ENCODE data around the gene LRRC27. TPM values are rescaled to one million over a fixed set of nuclear protein-coding genes. Genes with fewer than 3 reads are reported as not detected.
A peak's percentile ranks its signal among the peaks of the same experiment; 100 is the strongest.

Gene LRRC27
- total and polyA plus RNA-seq, 9 donors, result 6.3 to 10.3 (median 7.5) TPM

- H3K4me3 ChIP-seq (ENCODE audit: low read length), result no peak overlapping the region
- no peaks in the 10 kb centered on the region for H3K9me3 ChIP-seq (replicated peaks; ENCODE audit: control insufficient read depth, low read depth, low read length)
- 88% methylated on average over 31 of the region's 38 CpGs for WGBS (ENCODE audit: insufficient coverage)
Observed at GRCh38 chr10:132301371-132302330, 30.3 kb upstream of the LRRC27 start.

GRCh38 chr10:132302421-132303310, 29.3 kb upstream of the LRRC27 start:
- peaks cover 29% of the 10 kb centered on the region for H3K27me3 ChIP-seq (ENCODE audit: control insufficient read depth, insufficient read depth, low read length)
- 69% methylated on average over 14 of the region's 29 CpGs for WGBS (ENCODE audit: insufficient coverage)

More at GRCh38 chr10:132301371-132302330, 30.3 kb upstream of the LRRC27 start:
- DNase-seq, result no peak
- no peaks in the 10 kb centered on the region for H3K36me3 ChIP-seq (ENCODE audit: control insufficient read depth, insufficient read depth, low read length)
- H3K27ac ChIP-seq (ENCODE audit: low read length), result no peak overlapping the region
- peaks cover 16% of the 10 kb centered on the region for H3K4me1 ChIP-seq (ENCODE audit: control insufficient read depth, insufficient read depth, low read length)
- H3K27me3 ChIP-seq (ENCODE audit: control insufficient read depth, insufficient read depth, low read length), result peaks cover 25% of the 10 kb centered on the region

GRCh38 chr10:132303361-132304115, 28.5 kb upstream of the LRRC27 start:
- H3K9me3 ChIP-seq (replicated peaks; ENCODE audit: control insufficient read depth, low read depth, low read length), result no peaks in the 10 kb centered on the region
- H3K4me3 ChIP-seq (ENCODE audit: low read length), result no peak overlapping the region
- DNase-seq, result no peak
- H3K27me3 ChIP-seq (ENCODE audit: control insufficient read depth, insufficient read depth, low read length), result peaks cover 29% of the 10 kb centered on the region
- no peaks in the 10 kb centered on the region for H3K36me3 ChIP-seq (ENCODE audit: control insufficient read depth, insufficient read depth, low read length)
- no peak overlapping the region for H3K27ac ChIP-seq (ENCODE audit: low read length)
- H3K4me1 ChIP-seq (ENCODE audit: control insufficient read depth, insufficient read depth, low read length), result peaks cover 6% of the 10 kb centered on the region
- WGBS (ENCODE audit: insufficient coverage), result 83% methylated on average over 15 of the region's 21 CpGs

More at GRCh38 chr10:132302421-132303310, 29.3 kb upstream of the LRRC27 start:
- Histone ChIP-seq H3K27ac (ENCODE audit: low read length) (no peak overlapping the region), H3K36me3 (ENCODE audit: control insufficient read depth, insufficient read depth, low read length) (no peaks in the 10 kb centered on the region), H3K4me1 (ENCODE audit: control insufficient read depth, insufficient read depth, low read length) (peaks cover 13% of the 10 kb centered on the region), H3K4me3 (ENCODE audit: low read length) (no peak overlapping the region), H3K9me3 (replicated peaks; ENCODE audit: control insufficient read depth, low read depth, low read length) (no peaks in the 10 kb centered on the region)
- DNase-seq, result no peak

GRCh38 chr10:132304756-132305509, 27.1 kb upstream of the LRRC27 start:
- Histone ChIP-seq H3K4me1 (ENCODE audit: control insufficient read depth, insufficient read depth, low read length) (peaks cover 13% of the 10 kb centered on the region), H3K36me3 (ENCODE audit: control insufficient read depth, insufficient read depth, low read length) (no peaks in the 10 kb centered on the region), H3K9me3 (replicated peaks; ENCODE audit: control insufficient read depth, low read depth, low read length) (no peaks in the 10 kb centered on the region), H3K27me3 (ENCODE audit: control insufficient read depth, insufficient read depth, low read length) (peaks cover 38% of the 10 kb centered on the region), H3K4me3 (ENCODE audit: low read length) (no peak overlapping the region), H3K27ac (ENCODE audit: low read length) (no peak overlapping the region)
- no peak for DNase-seq
- 83% methylated on average over 15 of the region's 21 CpGs for WGBS (ENCODE audit: insufficient coverage)

GRCh38 chr10:132305654-132306342, 26.2 kb upstream of the LRRC27 start:
- Histone ChIP-seq H3K4me1 (ENCODE audit: control insufficient read depth, insufficient read depth, low read length) (peaks cover 13% of the 10 kb centered on the region), H3K36me3 (ENCODE audit: control insufficient read depth, insufficient read depth, low read length) (no peaks in the 10 kb centered on the region), H3K4me3 (ENCODE audit: low read length) (no peak overlapping the region), H3K27me3 (ENCODE audit: control insufficient read depth, insufficient read depth, low read length) (peaks cover 42% of the 10 kb centered on the region), H3K27ac (ENCODE audit: low read length) (no peak overlapping the region), H3K9me3 (replicated peaks; ENCODE audit: control insufficient read depth, low read depth, low read length) (no peaks in the 10 kb centered on the region)
- DNase-seq, result peak; percentile 55
- 91% methylated on average over 12 of the region's 22 CpGs for WGBS (ENCODE audit: insufficient coverage)

GRCh38 chr10:132306343-132306685, 25.7 kb upstream of the LRRC27 start:
- H3K36me3 ChIP-seq (ENCODE audit: control insufficient read depth, insufficient read depth, low read length), result no peaks in the 10 kb centered on the region
- H3K9me3 ChIP-seq (replicated peaks; ENCODE audit: control insufficient read depth, low read depth, low read length), result no peaks in the 10 kb centered on the region
- H3K4me3 ChIP-seq (ENCODE audit: low read length), result no peak overlapping the region
- 86% methylated on average over 6 of the region's 16 CpGs for WGBS (ENCODE audit: insufficient coverage)
- H3K27ac ChIP-seq (ENCODE audit: low read length), result no peak overlapping the region
- DNase-seq, result no peak
- H3K27me3 ChIP-seq (ENCODE audit: control insufficient read depth, insufficient read depth, low read length), result peaks cover 43% of the 10 kb centered on the region
- peaks cover 15% of the 10 kb centered on the region for H3K4me1 ChIP-seq (ENCODE audit: control insufficient read depth, insufficient read depth, low read length)

GRCh38 chr10:132306864-132307751, 24.9 kb upstream of the LRRC27 start:
- Histone ChIP-seq H3K27me3 (ENCODE audit: control insufficient read depth, insufficient read depth, low read length) (peaks cover 43% of the 10 kb centered on the region), H3K4me3 (ENCODE audit: low read length) (peak overlapping the region; percentile 39), H3K36me3 (ENCODE audit: control insufficient read depth, insufficient read depth, low read length) (no peaks in the 10 kb centered on the region), H3K9me3 (replicated peaks; ENCODE audit: control insufficient read depth, low read depth, low read length) (no peaks in the 10 kb centered on the region), H3K27ac (ENCODE audit: low read length) (no peak overlapping the region), H3K4me1 (ENCODE audit: control insufficient read depth, insufficient read depth, low read length) (peaks cover 17% of the 10 kb centered on the region)
- 6% methylated on average over 89 of the region's 98 CpGs for WGBS (ENCODE audit: insufficient coverage)
- no peak for DNase-seq

- Histone ChIP-seq H3K9me3 (replicated peaks; ENCODE audit: control insufficient read depth, low read depth, low read length) (no peaks in the 10 kb centered on the region), H3K27ac (ENCODE audit: low read length) (peak within 1 kb of the TSS; percentile 7), H3K27me3 (ENCODE audit: control insufficient read depth, insufficient read depth, low read length) (peaks cover 39% of the 10 kb centered on the region), H3K4me3 (ENCODE audit: low read length) (peak within 1 kb of the TSS; percentile 63), H3K36me3 (ENCODE audit: control insufficient read depth, insufficient read depth, low read length) (no peaks in the 10 kb centered on the region), H3K4me1 (ENCODE audit: control insufficient read depth, insufficient read depth, low read length) (peaks cover 17% of the 10 kb centered on the region)
- DNase-seq, result peak; percentile 92
- WGBS (ENCODE audit: insufficient coverage), result under 1% methylated on average over 55 of the region's 84 CpGs
Observed at GRCh38 chr10:132307823-132308586, 24.0 kb upstream of the LRRC27 start, which contains the start of gene STK32C. Gene STK32C (minus strand): TSS chr10:132307950. CDS start chr10:132307833, 117 bp downstream.

Data from muscle of leg (tissue), 11 donors.